OCI-M1 (cell line): ENCODE data around the gene IWS1.
"Not testable (repeated sequence)": the region's sequence is repeated elsewhere in the genome, so short reads cannot be mapped to it uniquely, and the experiment has no call there.

ENCODE experiments used
- DNase-seq: peaks from one replicate; lab custom pipeline; 2025; lab: John Stamatoyannopoulos, UW

Gene IWS1

GRCh38 chr2:127526132-127527000 lies at the start of gene IWS1:
IWS1 (minus strand) TSS chr2:127526489; CDS start chr2:127526208, 281 bp downstream.
- DNase-seq: peak; percentile 97

GRCh38 chr2:127575941-127576432 lies 49.7 kb upstream of the IWS1 start:
- no peak for DNase-seq

DNA sequence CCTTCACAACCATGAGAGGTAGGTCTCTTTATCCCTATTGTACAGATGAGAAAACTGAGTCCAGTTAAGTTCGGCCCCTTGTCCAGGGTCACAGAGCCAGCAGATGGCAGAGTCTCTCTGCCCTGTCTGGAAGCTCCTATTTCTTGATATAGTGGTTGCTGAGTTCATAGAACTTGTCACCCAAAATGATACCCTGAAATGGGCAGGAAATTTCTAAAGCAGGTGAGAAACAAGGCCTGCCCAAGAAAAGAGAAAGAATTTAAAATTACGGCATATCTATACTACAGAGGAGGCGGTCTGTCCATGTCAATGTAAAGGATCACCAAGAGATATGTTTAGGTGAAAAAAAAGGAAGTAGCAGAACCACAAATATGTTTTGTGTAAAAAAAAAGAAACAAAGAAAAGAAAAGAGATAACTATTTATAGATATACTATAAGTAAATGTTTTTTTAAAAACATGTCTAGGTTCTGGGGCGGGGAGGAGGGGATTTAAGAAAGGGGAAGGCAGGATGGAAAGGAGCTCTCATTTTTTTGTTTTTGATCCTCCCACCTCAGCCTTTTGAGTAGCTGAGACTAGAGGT lies 49.0 kb upstream of the IWS1 start:
- DNase-seq: peak; percentile 76

DNA sequence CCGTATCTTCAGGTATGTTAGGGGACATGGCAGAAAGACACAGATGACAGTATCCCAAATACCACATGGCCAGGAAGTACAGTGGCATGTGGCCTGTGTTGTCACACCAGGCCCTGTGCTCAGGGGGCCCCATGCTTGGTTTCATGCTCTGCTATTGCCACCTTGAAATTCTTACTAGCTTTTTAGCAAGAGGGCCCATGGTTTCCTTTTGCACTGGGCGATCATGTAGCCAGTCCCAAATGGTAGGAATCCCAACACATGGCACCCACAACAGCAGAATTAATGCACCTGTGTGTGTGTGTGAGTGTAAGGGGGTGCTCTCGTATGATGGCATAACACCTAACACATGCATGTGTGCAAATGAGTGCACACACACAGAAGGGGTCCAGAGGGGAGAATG lies 48.4 kb upstream of the IWS1 start:
- DNase-seq: no peak

- no peak for DNase-seq
These were observed 47.5 kb upstream of the IWS1 start for GRCh38 chr2:127573771-127574170.

- DNase-seq: no peak
These were observed 47.0 kb upstream of the IWS1 start for GRCh38 chr2:127573298-127573697.

GRCh38 chr2:127572841-127573240 lies 46.6 kb upstream of the IWS1 start:
- no peak for DNase-seq

DNA sequence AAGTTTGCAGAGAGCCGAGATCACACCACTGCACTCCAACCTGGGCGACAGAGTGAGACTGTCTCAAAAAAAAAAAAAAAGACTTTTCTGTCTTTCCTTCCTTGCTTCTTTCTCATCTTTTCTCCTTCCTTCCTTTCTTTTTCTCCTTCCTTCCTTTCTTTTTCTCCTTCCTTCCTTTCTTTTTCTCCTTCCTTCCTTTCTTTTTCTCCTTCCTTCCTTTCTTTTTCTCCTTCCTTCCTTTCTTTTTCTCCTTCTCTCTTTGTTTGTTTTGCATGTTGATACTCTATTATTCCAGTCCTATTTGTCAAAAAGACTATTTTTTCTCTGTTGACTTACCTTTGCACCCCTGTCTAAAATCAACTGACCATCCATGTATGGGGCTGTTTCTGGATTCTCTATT lies 46.1 kb upstream of the IWS1 start:
- DNase-seq: not testable (repeated sequence)

DNA sequence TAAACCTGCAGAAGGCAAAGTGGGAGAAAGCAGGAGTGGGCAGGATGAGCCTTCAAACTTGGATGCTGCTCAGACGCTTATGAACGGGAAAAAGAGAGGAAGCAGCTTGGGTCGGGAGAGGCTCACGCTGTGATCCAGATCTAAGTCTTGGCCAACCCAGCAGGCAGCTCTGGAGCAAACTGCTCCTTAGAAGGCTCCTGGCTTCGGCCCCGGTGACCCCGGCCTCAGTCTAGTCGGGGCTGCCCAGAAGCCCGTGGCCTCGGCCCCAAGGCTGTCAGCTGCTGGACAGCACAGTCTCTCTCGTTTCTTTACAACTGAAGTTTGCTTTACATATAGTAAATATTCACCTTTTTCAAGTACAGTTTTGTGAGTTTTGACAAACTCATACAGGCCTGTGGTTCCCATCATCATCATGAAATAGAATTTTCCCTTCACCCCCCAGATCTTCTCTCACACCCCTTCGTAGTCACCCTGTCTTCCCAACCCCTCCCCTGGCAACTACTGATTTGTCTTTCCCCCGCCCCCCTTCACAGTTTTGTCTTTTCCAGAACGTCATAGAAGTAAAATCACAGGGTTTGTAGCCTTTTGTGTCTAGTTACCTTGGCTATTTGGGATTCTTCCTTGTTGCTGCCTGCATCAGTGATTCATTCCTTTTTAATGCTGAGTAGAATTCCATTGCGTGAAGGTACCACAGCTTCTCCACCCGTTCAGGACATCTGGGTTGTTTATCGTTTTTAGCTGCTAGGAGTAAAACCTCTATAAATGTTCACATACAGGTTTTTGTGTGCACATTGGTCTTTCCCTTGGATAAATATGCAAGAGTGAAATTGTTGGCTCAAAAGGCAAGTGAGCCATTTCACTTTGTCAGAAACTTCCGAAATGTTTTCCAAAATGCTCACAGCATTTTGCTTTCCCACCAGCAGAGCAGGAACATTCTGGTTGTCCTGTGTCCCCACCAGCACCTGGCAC lies 44.3 kb upstream of the IWS1 start:
- no peak for DNase-seq

DNA sequence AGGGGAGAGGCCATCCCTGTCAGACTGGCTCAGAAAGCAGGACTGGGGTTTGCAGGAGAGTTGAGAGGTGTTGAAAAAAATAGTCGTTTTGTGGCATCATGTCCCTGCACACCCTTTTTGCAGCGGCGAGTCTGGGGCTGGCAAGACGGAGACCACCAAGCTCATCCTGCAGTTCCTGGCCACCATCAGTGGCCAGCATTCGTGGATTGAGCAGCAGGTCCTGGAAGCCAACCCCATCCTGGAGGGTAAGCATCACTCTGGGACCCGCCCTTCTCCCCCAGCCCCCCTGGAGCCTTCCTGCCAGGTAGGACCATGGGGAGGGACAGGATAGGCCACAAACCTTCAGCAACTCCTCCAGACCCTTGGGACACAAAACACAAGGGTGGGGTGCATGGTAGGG lies 43.4 kb upstream of the IWS1 start:
- DNase-seq: no peak

- DNase-seq: no peak
These were observed 41.8 kb upstream of the IWS1 start for GRCh38 chr2:127568128-127568527.

DNA sequence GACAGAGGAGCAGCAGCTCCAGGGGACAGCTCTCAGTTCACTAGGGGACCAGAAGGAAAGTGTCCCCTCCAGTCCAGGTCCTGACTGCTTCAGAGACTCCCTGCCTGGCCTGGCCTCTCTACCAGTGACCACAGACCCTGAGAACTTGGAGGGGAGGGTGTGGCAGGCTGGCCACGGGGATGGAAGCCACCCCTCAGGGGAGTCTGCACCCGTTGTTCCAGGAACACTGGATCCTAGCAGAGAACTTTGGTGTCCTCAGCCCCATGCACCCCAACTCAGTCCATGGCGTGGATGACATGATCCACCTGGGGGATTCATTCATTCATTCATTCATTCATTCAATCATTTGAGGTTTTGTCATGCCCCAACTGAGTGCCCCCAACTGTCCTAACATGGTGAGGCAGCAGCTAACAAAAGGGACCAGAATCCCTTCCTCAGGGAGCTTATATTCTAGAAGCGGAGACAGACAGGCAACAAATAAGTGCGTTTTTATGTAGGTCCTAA lies 41.1 kb upstream of the IWS1 start:
- DNase-seq: no peak

DNA sequence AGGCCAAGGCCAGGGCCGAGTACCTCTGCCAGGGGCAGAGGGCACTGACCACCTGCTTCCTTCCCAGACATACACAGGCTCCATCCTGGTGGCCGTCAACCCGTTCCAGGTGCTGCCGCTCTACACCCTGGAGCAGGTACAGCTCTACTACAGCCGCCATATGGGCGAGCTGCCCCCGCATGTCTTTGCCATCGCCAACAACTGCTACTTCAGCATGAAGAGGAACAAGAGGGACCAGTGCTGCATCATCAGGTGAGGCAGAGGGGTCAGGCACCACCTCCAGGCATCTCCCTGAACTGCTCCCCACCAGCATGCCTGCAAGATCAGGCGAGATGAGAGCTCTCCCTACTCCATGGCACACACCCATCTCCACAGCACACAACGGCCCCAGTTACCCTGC lies 40.3 kb upstream of the IWS1 start:
- no peak for DNase-seq

DNA sequence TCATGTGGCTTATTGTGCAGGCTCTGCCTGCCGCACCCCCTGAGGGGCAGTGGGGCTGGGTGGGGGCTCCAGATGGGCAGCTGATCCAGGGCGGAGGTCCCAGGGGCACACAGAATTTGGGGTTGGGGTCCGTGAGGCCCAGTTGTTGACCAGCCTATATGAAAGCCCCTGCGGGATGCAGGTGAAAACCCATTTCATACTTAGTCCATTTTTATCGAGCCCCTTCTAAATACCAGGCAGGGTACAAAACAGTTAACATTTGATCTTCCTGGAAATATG lies 39.8 kb upstream of the IWS1 start:
- DNase-seq: no peak

DNA sequence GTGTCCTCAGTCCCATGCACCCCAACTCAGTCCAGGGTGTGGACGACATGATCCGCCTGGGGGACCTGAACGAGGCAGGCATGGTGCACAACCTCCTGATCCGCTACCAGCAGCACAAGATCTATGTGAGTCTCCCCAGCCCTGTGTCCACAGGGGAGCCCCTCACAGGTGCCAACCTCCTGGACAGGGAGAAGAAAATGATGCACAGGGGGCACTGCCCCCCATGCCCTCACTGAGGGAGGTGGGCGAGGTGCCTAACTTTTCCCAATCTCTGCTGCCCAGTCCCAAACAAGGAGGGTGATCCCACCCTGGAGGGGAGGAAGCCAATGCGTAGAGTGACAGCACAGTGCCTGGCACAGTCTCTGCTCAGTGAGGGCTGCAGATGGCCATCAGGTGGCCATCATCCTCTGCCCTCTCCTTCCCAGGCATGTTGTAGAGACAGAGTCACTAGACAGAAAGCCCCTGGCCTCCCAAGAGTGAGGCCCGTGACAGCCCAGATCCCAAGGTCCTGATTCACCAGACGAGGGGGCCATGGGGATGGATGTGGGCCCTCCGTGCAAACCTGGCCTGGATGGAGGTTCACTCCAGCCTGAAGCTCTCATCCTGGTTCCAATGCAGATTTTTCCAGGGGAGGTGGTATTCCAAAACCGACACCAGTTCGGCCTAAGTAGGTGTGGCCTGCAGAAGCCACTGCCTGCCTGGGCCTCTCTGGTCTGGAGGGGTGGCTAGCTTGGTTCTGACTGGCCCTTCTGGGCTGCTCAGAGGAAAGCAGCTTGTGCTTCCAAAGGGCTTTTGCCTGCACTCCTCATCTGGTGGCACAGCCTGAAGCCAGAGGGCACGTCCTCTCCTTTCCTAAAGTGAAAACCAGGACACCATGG lies 39.2 kb upstream of the IWS1 start:
- DNase-seq: no peak

- DNase-seq: no peak
These were observed 38.4 kb upstream of the IWS1 start for GRCh38 chr2:127564429-127565260.

DNA sequence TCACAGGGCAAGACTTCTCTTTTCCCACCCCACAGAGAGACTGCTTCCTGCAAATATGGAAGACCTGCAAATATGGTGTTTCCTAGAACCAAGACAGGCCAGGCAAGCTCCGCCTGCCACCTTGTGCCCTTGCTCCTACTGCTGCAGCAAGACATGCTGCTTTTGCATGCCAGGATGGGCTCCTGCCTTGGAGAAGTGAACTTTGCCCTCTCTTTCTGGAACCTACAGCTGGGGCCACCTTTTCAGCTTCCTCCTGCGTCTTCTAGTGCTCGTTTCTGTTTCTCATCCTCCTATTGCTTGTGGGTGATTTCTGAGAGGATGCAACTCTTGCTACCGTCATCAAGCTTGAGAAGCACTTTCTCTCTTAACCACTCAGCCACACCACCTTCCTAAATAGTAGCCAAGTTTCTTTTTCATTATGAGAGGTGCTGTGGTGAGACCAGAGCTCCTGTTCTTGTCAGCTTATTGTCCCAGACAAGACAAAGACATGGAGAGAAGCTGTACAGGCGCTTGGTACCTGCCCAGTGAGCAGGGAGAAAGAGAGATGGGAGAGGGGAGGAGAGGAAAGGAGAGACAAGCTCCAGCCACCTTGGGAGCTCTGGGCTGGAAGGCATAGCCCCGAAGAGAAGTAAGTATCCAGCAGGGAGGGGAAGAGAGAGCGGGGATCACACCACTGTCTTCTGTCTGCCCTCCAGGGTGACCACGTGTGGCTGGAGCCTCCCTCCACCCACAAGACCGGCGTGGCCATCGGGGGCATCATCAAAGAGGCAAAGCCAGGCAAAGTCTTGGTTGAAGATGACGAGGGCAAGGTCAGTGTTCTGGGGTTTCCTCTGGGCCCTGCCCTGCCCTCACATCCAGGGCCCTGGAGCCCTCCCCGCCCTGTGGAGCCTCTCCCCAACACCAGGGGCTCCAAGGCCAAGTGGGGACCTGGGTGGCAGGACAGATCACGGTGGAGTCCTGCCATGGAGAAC lies 37.5 kb upstream of the IWS1 start:
- DNase-seq: no peak

- no peak for DNase-seq
These were observed 36.6 kb upstream of the IWS1 start for GRCh38 chr2:127562936-127563335.

DNA sequence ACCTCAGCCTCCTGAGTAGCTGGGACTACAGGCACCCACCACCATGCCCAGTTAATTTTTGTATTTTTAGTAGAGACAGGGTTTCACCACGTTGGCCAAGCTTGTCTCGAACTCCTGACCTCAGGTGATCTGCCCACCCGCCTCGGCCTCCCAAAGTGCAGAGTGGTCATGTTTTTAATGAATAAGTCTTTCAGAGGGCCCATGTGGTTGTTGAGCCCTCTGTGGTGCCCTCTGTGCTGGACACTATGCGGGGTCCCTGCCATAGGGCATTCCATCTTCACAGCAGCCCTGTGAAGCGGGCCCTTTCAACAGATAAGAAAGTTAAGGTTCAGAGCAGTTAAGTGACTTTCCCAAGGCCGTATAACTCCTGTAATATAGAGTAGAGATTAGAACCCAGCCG lies 35.1 kb upstream of the IWS1 start:
- DNase-seq: no peak
